HFF-Myc (cell line): ENCODE data around the gene ZFYVE28.

Source experiments
- DNase-seq: peaks from one replicate; pipeline ENCODE4 v3.0.0-alpha.2; 2011; ENCODE audit warnings: low read depth; ENCODE audit errors: extremely low read depth
- H3K4me3 ChIP-seq: replicated peaks from 2 replicates; pipeline ENCODE4 v1.5.1; 2011; ENCODE audit warnings: low read depth, mild to moderate bottlenecking, control low read depth, low read length
- CTCF ChIP-seq: IDR thresholded peaks from 2 replicates; pipeline ENCODE4 v1.5.1; 2012; ENCODE audit warnings: mild to moderate bottlenecking, low read depth, low read length, control low read depth; ENCODE audit errors: missing control alignments

The ZFYVE28 gene

GRCh38 chr4:2348786-2349185 is 69.7 kb downstream of the ZFYVE28 start:
- DNase-seq, result no peak
- TF ChIP-seq CTCF, result no peak
- no peak overlapping the region for H3K4me3 ChIP-seq

- TF ChIP-seq CTCF, result no peak
- no peak for DNase-seq
Measured at GRCh38 chr4:2347190-2347589, 71.3 kb downstream of the ZFYVE28 start.

GRCh38 chr4:2343476-2343875 is 75.0 kb downstream of the ZFYVE28 start:
- no peak for DNase-seq
- no peak overlapping the region for H3K4me3 ChIP-seq
- TF ChIP-seq CTCF, result no peak

More at GRCh38 chr4:2347190-2347589, 71.3 kb downstream of the ZFYVE28 start:
- H3K4me3 ChIP-seq, result no peak overlapping the region

GRCh38 chr4:2341911-2342652 is 76.4 kb downstream of the ZFYVE28 start:
- DNase-seq, result no peak
- no peak overlapping the region for H3K4me3 ChIP-seq
- TF ChIP-seq CTCF, result no peak

GRCh38 chr4:2341261-2341841 is 77.1 kb downstream of the ZFYVE28 start:
- no peak for DNase-seq
- no peak for TF ChIP-seq CTCF
- no peak overlapping the region for H3K4me3 ChIP-seq

GRCh38 chr4:2340272-2341061 is 78.0 kb downstream of the ZFYVE28 start:
- no peak for TF ChIP-seq CTCF
- H3K4me3 ChIP-seq, result no peak overlapping the region
- DNase-seq, result no peak
